Fibroblast of mammary gland (primary cell): Measurements from ENCODE around the gene VPS37D.

Source experiments
- DNase-seq: peaks from one replicate; pipeline ENCODE4 v3.0.0-alpha.2; 2010; ENCODE audit warnings: low read depth
- H3K4me3 ChIP-seq: 2 replicates; pipeline ENCODE4 v1.5.1; 2011; ENCODE audit warnings: low read depth, mild to moderate bottlenecking, low read length, moderate library complexity; ENCODE audit not compliant: control insufficient read depth
- TF ChIP-seq, protein P1 (sequence below): conservative IDR thresholded peaks from 2 replicates; pipeline ENCODE4 v1.5.1; 2011; ENCODE audit warnings: low read depth, low read length, inconsistent platforms; ENCODE audit not compliant: control insufficient read depth, insufficient read depth

The VPS37D gene

DNA sequence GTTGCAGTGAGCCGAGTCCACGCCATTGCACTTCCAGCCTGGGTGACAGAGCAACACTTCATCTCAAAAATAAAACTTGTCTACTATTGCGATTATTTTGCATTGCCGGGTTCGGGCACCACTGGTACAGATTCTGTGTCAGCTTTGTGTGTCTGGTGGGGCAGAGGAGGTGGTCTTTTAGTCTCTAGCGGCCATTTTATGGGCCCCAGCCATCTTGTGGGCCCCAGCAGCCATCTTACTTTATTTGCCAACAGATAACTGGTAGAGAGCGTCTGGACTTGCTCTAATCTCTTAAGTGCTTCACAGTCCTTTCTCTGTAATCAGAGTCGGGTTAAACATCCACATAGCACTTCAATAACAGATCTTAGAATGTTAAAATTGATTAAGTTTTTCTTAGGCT, 20.7 kb downstream of the VPS37D start:
- H3K4me3 ChIP-seq = no peak overlapping the region
- DNase-seq = no peak
- TF ChIP-seq, protein P1, sequence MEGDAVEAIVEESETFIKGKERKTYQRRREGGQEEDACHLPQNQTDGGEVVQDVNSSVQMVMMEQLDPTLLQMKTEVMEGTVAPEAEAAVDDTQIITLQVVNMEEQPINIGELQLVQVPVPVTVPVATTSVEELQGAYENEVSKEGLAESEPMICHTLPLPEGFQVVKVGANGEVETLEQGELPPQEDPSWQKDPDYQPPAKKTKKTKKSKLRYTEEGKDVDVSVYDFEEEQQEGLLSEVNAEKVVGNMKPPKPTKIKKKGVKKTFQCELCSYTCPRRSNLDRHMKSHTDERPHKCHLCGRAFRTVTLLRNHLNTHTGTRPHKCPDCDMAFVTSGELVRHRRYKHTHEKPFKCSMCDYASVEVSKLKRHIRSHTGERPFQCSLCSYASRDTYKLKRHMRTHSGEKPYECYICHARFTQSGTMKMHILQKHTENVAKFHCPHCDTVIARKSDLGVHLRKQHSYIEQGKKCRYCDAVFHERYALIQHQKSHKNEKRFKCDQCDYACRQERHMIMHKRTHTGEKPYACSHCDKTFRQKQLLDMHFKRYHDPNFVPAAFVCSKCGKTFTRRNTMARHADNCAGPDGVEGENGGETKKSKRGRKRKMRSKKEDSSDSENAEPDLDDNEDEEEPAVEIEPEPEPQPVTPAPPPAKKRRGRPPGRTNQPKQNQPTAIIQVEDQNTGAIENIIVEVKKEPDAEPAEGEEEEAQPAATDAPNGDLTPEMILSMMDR = no peak

DNA sequence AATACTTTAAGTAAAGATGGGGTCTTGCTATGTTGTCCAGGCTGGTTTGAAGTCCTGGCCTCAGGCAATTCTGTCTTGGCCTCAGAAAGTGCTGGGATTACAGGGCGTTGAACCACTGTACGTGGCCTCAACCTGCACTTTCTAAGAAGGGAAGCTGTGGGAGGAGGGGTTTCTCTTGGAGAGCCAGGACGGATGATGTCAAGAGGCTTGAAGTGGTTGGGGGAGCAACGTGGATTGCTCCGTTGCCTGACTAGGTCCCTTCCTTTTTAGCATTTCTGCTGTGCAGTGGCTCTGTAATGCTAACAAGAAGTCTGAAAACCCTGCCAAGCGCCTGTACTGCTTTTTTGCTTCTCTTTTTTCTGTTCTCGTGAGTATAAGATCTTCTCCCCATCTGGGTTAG, 23.0 kb downstream of the VPS37D start:
- DNase-seq = no peak
- TF ChIP-seq, protein P1 = no peak
- no peak overlapping the region for H3K4me3 ChIP-seq

DNA sequence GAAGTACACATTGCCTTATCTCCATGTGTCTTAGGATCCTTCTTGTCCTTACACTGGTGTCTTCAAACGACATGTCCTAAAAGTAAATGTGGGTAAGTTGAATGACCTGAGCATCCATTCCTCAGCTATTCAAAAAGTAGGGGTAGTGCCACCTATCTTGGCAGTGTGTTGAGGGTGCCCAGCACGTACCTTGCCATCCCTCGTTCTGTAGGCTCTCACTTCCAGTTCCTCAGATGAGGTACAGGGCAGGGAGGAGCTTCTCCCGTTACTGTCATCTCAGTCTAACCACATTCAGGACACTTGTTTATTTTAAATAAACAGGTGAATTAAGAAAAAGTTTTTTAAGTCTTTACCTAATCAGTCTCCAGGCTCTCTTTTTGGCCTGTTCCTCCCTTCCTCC, 28.7 kb downstream of the VPS37D start:
- no peak overlapping the region for H3K4me3 ChIP-seq
- no peak for DNase-seq
- TF ChIP-seq, protein P1 = no peak

DNA sequence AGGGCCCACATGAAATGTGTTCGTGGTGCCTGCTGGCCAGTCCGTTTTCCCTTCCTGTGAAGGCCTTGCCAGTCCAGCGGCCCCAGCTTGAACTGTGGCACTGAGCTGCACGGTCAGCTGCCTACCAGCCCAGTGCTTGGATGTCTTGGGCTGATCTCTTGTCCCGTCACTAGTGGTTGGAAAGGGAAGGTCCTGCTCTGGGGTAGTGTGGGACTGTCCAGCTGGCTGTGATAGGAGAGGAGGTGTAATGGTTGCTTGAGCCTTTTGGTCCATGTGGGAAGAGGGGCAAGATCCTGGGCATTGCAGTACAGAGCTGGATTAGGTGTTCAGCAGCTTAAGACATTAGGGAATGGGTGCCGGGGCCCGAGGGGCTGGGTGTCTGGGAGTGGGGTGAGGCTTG, 30.8 kb downstream of the VPS37D start:
- TF ChIP-seq, protein P1 = no peak
- DNase-seq = no peak
- no peak overlapping the region for H3K4me3 ChIP-seq

DNA sequence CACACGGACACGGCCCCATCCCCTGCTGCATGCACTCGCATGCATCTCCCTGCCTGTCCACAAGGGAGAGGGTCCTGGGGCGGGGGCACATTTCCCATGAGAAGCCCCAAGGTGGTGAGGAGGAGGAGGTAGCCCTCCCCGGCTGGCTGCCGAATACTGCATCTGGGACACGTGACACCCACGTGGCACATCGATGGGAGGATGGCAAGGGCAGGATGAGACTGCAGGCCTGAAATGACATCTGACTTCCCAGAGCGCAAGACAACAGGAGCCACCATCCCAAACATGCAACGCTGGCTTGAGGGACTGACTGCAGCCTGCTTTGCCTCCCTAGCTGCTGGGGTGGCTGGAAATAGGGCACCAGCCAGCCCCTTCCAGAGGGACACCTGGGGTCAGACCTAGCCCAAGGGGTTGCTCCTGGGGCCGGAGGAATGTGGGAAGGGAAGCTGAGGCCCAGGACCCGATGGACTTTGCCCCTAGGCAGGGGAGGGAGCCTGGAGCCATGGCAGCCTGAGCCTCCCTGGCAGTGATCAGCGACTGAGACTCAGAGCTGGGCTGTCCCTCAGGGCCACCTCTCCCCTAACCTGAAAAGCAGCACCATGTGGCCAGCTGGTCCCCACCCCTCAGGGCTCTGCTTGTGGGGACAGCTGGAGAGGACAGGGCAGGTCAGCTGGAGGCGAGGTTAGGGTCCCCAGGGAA, 31.9 kb downstream of the VPS37D start:
- no peak overlapping the region for H3K4me3 ChIP-seq
- TF ChIP-seq, protein P1 = no peak
- no peak for DNase-seq

DNA sequence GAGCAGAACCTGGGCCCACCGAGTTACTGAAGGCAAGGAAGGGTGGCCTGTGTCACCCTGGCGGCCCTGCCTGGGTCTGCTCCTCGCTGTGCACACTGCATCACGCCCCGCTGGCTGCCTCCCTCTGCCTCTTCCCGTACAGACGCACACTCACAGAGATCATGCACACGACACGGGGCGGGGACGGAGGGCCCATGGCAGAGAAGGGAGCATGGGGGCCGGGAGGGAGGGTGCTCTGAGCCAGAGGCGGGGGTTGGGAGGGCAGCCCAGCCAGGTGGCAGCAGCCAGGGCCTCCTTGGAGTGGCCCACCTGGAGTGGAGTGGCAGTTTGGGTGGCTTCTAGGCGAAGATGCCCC, 32.4 kb downstream of the VPS37D start:
- H3K4me3 ChIP-seq = no peak overlapping the region
- no peak for DNase-seq
- TF ChIP-seq, protein P1 = no peak
